ENCODE results near the gene GARIN5B.

The GARIN5B gene

GRCh38 chr19:55387736-55388497, 24.9 kb upstream of the GARIN5B start:
- no peak for DNase-seq

GRCh38 chr19:55386493-55386971, 23.5 kb upstream of the GARIN5B start:
- no peak for DNase-seq

- DNase-seq = peak; percentile 99
Measured at GRCh38 chr19:55385724-55386492, 22.8 kb upstream of the GARIN5B start, which contains the start of gene RPL28. TSS of gene RPL28 (plus strand) at chr19:55385932. CDS start at chr19:55386358, 426 bp downstream.

- peak; percentile 97 for DNase-seq
Measured at GRCh38 chr19:55384920-55385723, 22.1 kb upstream of the GARIN5B start.

GRCh38 chr19:55384131-55384919, 21.3 kb upstream of the GARIN5B start, which contains the start of gene TMEM238:
TSS of gene TMEM238 (minus strand) at chr19:55384292. CDS start at chr19:55384259, 33 bp downstream.
- peak; percentile 45 for DNase-seq

- DNase-seq = peak; percentile 52
Measured at GRCh38 chr19:55383279-55384130, 20.4 kb upstream of the GARIN5B start.

- DNase-seq = no peak
Measured at GRCh38 chr19:55382522-55383054, 19.5 kb upstream of the GARIN5B start.

GRCh38 chr19:55382013-55382412, 19.0 kb upstream of the GARIN5B start:
- DNase-seq = no peak

- DNase-seq = no peak
Measured at GRCh38 chr19:55379174-55379573, 16.1 kb upstream of the GARIN5B start.

GRCh38 chr19:55377356-55378131, 14.5 kb upstream of the GARIN5B start:
- DNase-seq = no peak

- no peak for DNase-seq
Measured at GRCh38 chr19:55376241-55376933, 13.3 kb upstream of the GARIN5B start, which contains the start of gene TMEM190. TSS of gene TMEM190 (plus strand) at chr19:55376826. CDS start at chr19:55376854, 28 bp downstream.

- no peak for DNase-seq
Measured at GRCh38 chr19:55373993-55374757, 11.1 kb upstream of the GARIN5B start.

GRCh38 chr19:55373306-55373992, 10.4 kb upstream of the GARIN5B start:
- DNase-seq = no peak

- DNase-seq = no peak
Measured at GRCh38 chr19:55372316-55373081, 9.4 kb upstream of the GARIN5B start.

GRCh38 chr19:55370305-55370988, 7.4 kb upstream of the GARIN5B start, which contains the start of gene IL11:
TSS of gene IL11 (minus strand) at chr19:55370463. CDS start at chr19:55370310, 153 bp downstream.
- no peak for DNase-seq

- DNase-seq = peak; percentile 43
Measured at GRCh38 chr19:55369653-55370304, 6.7 kb upstream of the GARIN5B start.

Measured in CD4-positive, alpha-beta T cell treated with Interleukin-10 for 1 hour (primary cell).